Astrocyte of the spinal cord (primary cell): ENCODE data around the gene KLHL7.
A peak's percentile ranks its signal among the peaks of the same experiment; 100 is the strongest.

Experiments used
- DNase-seq: peaks from one replicate; pipeline ENCODE4 v3.0.0; 2011; ENCODE audit warnings: low read depth, low spot score
- H3K4me3 ChIP-seq: 2 replicates; pipeline ENCODE4 v1.5.1; 2011; ENCODE audit warnings: low read depth, mild to moderate bottlenecking, low read length, moderate library complexity
- in situ Hi-C: cut with HindIII; loops from 2 replicates; pipeline ENCODE4 v1.10.0; 2017; ENCODE audit warnings: low sequenced_read_pairs
- TF ChIP-seq, protein P1 (sequence below): IDR thresholded peaks from 2 replicates; pipeline ENCODE4 v1.5.1; 2012; ENCODE audit warnings: low read depth, mild to moderate bottlenecking, low read length, inconsistent platforms

The KLHL7 gene

DNA sequence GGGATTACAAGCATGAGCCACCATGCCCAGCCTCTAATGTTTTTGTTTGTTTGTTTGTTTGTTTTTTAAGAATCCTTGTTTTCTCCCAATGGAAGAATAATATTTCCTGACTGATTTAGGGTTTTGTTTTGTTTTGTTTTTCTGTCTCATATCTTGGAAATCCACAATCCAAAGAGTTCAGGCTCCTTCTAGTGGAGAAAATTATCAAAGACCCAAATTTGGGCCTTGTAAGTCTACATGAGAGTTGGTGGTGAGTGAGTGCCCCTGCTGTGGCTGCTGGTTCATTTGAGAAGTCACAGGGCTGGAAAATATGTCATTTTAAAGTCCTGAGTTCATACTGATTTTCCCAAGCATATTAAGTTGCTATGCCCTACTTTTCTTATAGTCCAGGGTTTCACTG, 33.5 kb upstream of the KLHL7 start:
- H3K4me3 ChIP-seq: no peak overlapping the region
- TF ChIP-seq, protein P1, sequence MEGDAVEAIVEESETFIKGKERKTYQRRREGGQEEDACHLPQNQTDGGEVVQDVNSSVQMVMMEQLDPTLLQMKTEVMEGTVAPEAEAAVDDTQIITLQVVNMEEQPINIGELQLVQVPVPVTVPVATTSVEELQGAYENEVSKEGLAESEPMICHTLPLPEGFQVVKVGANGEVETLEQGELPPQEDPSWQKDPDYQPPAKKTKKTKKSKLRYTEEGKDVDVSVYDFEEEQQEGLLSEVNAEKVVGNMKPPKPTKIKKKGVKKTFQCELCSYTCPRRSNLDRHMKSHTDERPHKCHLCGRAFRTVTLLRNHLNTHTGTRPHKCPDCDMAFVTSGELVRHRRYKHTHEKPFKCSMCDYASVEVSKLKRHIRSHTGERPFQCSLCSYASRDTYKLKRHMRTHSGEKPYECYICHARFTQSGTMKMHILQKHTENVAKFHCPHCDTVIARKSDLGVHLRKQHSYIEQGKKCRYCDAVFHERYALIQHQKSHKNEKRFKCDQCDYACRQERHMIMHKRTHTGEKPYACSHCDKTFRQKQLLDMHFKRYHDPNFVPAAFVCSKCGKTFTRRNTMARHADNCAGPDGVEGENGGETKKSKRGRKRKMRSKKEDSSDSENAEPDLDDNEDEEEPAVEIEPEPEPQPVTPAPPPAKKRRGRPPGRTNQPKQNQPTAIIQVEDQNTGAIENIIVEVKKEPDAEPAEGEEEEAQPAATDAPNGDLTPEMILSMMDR: no peak
- in situ Hi-C loops: no loop called here
- DNase-seq: peak; percentile 12

DNA sequence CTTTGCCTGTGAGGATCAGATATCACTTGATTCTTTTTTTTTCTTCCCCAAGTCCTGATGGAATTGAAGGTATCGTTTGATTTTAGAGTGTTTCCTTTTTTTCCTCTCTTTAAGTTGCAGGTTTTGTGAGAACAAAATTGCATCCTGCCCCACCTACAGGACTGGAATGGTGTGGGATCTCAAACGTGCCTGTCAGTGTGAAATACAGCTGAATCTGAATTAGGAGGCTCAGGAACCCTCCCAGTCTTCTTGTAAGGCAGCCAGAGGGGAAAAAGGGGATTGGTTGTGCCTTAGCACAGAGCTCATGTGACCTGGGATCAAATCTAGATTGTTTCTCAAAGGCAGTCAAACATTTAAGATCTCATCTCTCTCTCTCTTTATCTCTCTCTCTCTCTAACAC, 32.7 kb upstream of the KLHL7 start:
- in situ Hi-C loops: no loop called here
- no peak for DNase-seq
- H3K4me3 ChIP-seq: no peak overlapping the region
- TF ChIP-seq, protein P1: no peak

DNA sequence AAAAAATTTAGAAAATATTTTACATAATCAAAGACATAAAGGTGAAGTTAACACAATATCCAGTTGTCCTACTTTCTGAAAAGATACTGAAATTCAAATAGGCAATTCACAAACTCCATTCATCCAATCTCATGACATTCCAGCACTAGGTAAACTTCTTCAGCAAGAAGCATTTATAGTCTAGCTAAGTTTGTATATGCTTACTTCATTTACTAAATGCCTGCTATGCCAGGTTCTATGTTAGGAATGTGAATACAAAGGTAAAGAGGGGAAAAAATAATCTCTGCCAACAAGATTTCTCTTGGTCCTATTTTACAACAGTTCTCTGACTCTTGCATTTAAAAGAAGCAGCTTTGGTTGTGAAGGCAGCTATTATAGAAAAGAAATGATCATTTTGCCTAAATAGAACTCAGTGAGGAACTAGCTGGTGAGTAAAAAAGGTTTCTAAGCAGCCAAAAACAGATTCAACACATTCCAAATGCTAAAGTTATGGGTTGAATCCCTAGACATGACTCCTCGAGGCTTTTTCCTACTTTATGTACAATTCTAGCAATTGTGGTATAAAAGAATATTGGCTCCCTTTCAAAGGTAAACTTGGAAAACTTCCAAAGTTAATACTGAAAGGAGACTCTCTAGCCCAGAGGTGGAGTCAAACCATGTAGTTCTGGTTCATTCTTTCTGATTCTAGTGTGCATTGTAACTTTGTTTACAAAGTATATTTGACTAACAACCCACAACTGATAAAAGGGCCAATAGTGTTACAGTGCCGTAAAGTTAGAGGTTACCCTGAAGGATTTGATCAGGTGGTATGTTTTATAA, 30.9 kb upstream of the KLHL7 start:
- peak; percentile 45 for DNase-seq
- in situ Hi-C loops: no loop called here
- TF ChIP-seq, protein P1: no peak
- H3K4me3 ChIP-seq: no peak overlapping the region

DNA sequence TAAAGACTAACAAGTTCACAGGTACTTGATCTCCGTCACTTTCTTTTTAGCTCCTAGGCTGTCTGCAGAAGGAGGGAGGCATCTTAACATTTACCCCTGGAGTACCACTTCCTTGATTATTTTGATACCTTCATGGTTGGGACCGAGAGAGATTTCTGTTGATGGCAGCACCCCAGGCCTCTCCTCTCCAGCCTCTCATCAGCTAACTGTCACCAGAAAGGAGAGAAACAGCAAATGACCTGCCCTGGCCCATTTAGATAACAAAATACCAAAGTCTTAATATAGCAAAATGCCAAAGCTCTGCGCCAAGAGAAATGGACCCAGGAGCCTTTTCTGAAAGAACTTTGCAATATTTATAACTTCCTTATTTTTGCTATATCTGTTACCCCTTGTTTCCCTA, 30.0 kb upstream of the KLHL7 start:
- DNase-seq: no peak
- TF ChIP-seq, protein P1: no peak
- H3K4me3 ChIP-seq: no peak overlapping the region
- in situ Hi-C loops: no loop called here

DNA sequence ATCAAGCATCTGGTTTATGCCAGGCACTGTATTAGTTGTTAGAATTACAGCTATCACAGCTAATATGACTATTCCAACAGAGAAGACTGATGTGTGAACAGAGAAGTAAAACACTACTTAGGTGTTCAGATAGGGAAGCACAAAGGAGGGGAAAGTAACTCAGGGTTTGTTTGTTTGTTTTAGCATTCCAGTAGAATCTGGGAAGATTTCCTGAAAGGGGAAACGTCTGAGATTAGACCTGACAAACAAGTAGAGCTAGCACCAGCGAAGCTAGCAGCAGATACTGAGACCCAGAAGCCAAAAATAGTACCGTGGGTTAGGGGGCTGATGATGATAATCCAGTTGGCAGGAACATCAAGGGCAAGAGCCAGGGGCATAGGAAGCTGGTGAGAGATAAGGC, 28.8 kb upstream of the KLHL7 start:
- in situ Hi-C loops: no loop called here
- TF ChIP-seq, protein P1: no peak
- no peak overlapping the region for H3K4me3 ChIP-seq
- no peak for DNase-seq

DNA sequence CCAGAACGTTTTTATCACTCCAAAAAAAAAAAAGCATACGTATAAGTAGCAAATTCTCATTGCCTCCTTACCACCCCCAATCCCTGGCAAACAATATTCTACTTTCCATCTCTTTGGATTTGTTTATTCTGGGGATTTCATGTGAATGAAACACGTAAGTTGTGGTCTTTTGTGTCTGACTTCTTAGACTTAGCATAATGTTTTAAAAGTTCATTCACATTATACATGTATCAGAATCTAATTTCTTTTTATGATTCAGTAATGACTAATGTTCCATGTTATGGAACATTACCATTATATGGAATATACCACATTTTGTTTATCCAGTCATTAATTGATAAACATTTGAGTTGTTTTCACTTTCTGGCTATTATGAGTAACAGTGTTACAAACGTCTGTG, 12.5 kb upstream of the KLHL7 start:
- TF ChIP-seq, protein P1: no peak
- DNase-seq: peak; percentile 23
- in situ Hi-C loops: no loop called here
- H3K4me3 ChIP-seq: no peak overlapping the region

DNA sequence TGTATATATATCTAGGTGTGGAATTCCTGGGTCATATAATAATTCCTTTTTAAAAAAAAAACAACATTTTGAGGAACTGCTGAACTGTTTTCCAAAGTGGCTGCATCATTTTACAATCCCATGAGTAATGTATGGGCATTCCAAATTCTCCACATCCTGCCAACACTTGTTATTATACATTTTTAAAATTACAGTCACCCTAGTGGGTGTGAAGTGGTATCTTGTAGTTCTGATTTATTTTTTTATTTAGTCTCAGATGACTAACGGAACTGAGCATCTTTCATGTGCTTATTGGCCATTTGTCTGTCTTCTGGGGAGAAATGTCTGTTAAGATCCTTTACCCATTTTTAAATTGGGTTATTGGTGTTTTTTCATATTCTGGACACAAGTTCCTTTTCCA, 12.0 kb upstream of the KLHL7 start:
- TF ChIP-seq, protein P1: no peak
- in situ Hi-C loops: no loop called here
- H3K4me3 ChIP-seq: no peak overlapping the region
- DNase-seq: peak; percentile 43
